Hepatocyte (in vitro differentiated cells): ENCODE results near the gene TSPAN9.

Experiments
- EZH2 ChIP-seq: fragments of 200-600 bp; sonication (generic); IDR thresholded peaks from 2 replicates; pipeline ENCODE4 v1.6.1; 2016; ENCODE audit warnings: antibody characterized with exemption, mild to moderate bottlenecking, borderline replicate concordance
- EZH2phosphoT487 ChIP-seq: fragments of 200-600 bp; sonication (generic); IDR thresholded peaks from one replicate; pipeline ENCODE4 v1.6.1; 2018; ENCODE audit warnings: antibody characterized with exemption, mild to moderate bottlenecking, low read depth, moderate library complexity; ENCODE audit not compliant: unreplicated experiment, severe bottlenecking
- TF ChIP-seq, protein P1 (sequence below): fragments of 200-600 bp; sonication (generic); IDR thresholded peaks from 2 replicates; pipeline ENCODE4 v1.5.1; 2016; ENCODE audit warnings: antibody characterized with exemption, mild to moderate bottlenecking; ENCODE audit not compliant: poor library complexity

DNA sequence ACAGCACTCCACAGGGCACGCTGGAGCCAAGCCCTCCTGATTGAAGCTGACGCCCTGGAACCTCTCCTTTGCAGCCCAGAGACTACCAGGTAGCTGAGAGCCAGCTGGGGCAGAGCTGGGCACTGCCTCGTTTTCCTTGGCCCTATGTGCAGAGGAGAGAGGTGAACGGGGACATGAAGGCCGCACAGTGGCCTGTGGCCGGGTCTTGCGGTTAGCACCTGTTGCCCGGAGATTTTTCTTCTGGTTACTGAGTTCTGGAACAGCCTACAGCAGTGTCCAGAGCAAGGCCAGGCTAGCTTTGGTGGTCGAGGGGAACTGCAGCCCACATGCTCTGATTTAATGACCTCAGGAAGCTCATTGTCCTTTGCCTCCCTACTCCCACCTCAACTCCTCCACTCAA is 212.5 kb downstream of the TSPAN9 start:
- TF ChIP-seq, protein P1, sequence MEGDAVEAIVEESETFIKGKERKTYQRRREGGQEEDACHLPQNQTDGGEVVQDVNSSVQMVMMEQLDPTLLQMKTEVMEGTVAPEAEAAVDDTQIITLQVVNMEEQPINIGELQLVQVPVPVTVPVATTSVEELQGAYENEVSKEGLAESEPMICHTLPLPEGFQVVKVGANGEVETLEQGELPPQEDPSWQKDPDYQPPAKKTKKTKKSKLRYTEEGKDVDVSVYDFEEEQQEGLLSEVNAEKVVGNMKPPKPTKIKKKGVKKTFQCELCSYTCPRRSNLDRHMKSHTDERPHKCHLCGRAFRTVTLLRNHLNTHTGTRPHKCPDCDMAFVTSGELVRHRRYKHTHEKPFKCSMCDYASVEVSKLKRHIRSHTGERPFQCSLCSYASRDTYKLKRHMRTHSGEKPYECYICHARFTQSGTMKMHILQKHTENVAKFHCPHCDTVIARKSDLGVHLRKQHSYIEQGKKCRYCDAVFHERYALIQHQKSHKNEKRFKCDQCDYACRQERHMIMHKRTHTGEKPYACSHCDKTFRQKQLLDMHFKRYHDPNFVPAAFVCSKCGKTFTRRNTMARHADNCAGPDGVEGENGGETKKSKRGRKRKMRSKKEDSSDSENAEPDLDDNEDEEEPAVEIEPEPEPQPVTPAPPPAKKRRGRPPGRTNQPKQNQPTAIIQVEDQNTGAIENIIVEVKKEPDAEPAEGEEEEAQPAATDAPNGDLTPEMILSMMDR = no peak
- TF ChIP-seq EZH2phosphoT487 (no peak), EZH2 (no peak)
